ENCODE measurements around the gene PALLD.

The PALLD gene

GRCh38 chr4:168622600-168622999 lies 125.7 kb downstream of the PALLD start:
- DNase-seq (ENCODE audit: low read depth in 2 of 2) = no peak

GRCh38 chr4:168623011-168623410 lies 126.2 kb downstream of the PALLD start:
- no peak for DNase-seq (ENCODE audit: low read depth in 2 of 2)

DNA sequence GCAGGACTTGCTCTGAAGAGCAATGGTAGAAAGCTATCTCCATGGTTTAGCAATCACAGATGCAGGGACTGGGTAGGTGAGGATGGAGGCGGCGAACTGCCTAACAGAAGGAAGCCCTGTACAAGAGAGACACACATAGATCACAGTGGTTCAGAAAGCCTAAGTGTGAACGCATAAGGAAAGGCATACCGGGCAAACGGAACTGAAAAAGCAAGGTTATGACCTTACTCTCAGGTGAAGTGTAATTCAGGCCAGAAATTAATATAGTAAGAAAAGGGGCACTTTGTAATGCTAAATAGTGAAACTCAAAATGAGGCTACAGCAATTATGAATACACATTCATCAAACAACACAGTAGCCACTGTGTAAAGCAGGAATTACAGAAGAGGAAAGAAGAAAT lies 126.6 kb downstream of the PALLD start:
- DNase-seq (ENCODE audit: low read depth in 2 of 2) = no peak

- no peak for DNase-seq (ENCODE audit: low read depth in 2 of 2)
Measured at GRCh38 chr4:168628251-168628650, 131.4 kb downstream of the PALLD start.

DNA sequence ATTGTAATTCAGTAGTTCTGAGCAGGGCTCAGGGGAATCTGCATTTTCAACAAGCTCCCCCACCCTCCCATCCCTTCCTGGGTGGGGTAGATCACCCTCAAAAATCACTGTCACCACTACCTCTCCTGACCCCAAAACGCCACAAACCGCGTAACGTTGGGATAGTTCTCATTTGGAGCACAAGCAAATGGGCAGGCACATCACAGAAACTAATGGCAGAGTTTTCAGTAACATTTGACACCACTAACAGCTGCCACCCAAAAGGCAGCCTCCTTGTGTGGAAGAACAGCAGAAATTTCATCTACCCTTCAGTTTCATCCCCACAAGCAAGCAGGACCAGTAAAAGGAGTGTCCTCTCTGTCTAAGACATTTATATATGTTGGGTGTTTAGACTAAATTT lies 132.7 kb downstream of the PALLD start:
- no peak for DNase-seq (ENCODE audit: low read depth in 2 of 2)

DNA sequence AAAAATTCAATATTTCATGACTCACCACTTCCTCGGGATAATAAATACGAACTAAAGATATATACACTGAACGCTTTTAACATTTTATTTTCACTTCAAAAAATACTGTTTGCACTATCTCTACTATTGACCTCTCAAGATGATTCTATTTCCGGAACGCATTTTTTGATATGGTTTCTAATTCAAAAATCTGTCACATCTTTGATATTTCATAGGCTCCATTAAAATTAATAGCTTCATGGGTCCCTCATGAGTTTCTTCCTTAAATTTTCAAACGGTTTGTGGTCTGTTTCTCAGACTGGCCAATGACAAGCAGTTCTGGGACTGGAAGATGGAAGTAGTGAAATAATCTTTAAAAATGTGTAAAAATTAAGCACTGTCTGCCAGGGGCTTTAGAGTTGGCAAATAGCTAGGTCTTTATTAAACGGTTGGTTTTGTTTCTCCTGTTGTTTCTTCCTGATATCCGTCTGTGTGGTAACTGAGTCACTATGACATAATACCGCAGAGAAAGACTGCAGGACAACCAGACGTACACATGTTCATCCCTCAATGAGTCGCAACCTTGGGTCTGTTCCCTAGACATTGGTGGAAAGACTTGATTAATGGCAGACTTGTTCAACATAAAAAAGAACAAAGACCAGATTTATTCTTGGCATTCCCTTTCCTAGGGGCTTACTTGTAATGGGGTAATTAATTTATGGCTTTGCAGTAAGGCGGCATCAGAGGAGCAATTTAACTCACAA lies 133.8 kb downstream of the PALLD start:
- DNase-seq (ENCODE audit: low read depth in 2 of 2) = no peak

- no peak for DNase-seq (ENCODE audit: low read depth in 2 of 2)
Measured at GRCh38 chr4:168631241-168632162, 134.7 kb downstream of the PALLD start.

DNA sequence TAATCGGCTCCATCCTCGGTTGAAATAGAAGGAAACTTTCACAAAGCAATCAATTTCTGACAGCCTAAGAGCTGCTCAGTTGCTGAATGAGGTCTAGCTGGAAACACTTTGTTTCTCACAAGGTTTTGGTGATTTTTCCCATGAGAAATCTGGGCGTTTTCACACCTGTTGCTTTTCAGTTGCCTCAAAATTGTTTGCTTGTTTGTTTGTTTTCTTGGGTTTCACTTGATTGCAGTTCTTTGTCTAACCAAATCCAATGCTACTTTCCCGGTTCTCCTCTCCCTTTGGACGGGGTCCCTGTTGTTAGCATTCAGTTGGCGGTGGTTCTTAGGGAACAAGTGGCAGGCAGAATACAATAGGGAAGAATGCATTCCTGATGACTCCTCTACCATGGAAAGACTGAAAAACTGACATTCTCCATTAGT lies 135.5 kb downstream of the PALLD start:
- no peak for DNase-seq (ENCODE audit: low read depth in 2 of 2)

DNA sequence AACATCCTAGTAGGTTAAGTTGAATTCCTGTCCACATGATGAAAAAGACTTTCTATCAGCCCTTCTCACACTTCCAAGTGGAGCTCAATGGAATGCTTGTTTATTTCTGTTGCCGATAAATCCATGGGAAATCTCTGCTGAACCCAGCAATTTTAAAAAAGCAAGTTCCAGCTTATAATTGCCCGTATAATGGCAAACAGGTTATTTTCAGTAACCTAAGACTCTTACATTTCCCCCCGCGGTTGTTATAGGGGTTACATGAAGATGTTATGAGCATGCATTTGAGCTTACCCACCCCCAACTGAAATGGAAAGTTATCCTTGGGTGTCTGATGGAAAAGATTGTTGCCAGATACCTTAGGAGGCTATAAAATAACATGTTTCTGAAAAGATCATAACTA lies 136.2 kb downstream of the PALLD start:
- no peak for DNase-seq (ENCODE audit: low read depth in 2 of 2)

DNA sequence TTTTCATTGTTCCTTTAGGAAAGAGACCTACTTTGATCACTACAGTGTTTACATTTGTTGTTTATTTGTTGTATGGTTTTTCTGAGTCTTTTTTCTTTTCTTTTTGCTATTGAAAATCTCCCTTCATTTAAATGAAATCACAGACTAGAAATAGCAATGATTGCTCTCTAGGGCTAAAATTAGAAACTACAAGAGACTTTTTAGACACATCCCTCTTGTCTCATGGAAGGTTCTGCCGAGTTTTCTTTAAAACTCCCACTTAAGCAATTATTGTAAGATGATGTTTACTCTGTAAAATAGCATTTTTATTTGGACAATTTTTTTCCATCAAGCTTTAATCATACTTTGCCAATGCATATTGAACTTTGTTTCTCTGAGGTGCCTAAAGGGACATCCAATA lies 136.6 kb downstream of the PALLD start:
- DNase-seq (ENCODE audit: low read depth in 2 of 2) = no peak

- no peak for DNase-seq (ENCODE audit: low read depth in 2 of 2)
Measured at GRCh38 chr4:168634276-168634802, 137.5 kb downstream of the PALLD start.

- no peak for DNase-seq (ENCODE audit: low read depth in 2 of 2)
Measured at GRCh38 chr4:168636040-168636439, 139.2 kb downstream of the PALLD start.

- DNase-seq (ENCODE audit: low read depth in 2 of 2) = no peak
Measured at GRCh38 chr4:168636506-168637196, 139.8 kb downstream of the PALLD start.

DNA sequence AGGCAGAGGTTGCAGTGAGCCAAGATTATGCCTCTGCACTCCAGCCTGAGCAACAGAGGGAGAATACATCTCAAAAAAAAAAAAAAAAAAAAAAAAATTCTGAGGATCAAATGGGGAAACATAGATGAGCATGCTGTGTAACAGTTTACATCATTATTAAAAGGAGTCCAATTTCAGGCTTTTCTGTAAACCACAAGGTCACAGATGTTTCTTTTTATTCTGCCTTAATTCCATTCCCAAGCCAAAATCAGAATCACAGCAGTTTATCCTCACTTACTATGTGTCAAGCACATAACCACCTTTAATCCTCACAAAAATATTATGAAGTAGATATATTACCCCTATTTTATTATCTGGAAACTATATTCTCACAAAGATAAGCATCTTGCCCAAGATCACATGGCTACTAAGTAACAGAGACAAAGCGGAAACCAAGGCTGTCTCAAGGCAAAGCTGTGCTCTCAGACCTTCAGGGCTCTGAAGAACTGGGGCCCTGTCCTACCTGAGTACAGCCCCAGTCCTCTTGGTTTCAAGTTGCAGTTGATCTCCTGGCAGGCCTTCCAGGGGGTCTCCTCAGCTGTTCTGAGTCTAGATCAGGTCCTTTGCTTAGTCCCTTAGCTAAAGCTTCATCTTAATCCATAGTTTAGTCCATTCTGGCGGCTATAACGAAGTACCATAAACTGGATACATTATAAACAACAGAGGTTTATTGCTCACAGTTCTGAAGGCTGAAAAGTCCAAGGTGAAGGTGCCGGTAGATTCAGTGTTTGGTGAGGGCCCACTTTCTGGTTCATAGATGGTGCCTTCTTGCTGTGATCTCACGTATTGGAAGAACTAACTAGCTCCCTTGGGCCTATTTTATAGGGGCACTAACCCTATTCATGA lies 141.3 kb downstream of the PALLD start:
- no peak for DNase-seq (ENCODE audit: low read depth in 2 of 2)

- no peak for DNase-seq (ENCODE audit: low read depth in 2 of 2)
Measured at GRCh38 chr4:168639914-168640313, 143.1 kb downstream of the PALLD start.

DNA sequence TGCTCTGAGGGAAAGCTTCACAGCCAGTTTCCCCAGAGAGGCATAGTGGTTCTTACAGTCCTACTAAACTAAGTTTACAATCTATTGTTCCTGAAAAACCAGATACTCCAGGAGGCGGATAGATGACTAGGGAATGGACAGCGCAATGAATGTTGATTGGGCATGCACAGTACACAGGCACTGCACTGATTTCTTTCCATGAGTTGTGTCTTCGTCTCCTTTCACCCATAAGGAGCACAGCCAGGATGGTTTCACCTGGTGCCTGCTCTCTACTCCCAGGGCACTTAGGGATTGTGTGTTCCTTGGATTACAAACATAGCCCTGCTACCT lies 144.9 kb downstream of the PALLD start:
- no peak for DNase-seq (ENCODE audit: low read depth in 2 of 2)

DNA sequence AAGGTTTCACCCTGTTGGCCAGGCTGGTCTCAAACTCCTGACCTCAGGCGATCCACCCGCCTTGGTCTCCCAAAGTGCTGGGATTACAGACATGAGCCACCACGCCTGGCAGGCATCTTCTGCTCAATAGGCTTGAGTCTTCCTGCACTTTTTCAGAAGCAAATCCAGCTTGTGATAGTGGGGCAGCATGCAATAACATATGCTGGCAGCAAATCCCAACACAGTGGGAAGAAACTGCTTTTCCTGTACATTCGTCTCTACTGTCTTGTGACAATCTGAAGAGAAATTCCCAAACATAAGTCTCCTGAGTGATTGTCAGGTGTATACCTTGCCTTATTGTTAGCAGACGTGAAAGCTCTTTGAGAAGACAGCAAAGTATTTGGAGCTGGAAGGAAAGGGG lies 145.7 kb downstream of the PALLD start:
- no peak for DNase-seq (ENCODE audit: low read depth in 2 of 2)

DNA sequence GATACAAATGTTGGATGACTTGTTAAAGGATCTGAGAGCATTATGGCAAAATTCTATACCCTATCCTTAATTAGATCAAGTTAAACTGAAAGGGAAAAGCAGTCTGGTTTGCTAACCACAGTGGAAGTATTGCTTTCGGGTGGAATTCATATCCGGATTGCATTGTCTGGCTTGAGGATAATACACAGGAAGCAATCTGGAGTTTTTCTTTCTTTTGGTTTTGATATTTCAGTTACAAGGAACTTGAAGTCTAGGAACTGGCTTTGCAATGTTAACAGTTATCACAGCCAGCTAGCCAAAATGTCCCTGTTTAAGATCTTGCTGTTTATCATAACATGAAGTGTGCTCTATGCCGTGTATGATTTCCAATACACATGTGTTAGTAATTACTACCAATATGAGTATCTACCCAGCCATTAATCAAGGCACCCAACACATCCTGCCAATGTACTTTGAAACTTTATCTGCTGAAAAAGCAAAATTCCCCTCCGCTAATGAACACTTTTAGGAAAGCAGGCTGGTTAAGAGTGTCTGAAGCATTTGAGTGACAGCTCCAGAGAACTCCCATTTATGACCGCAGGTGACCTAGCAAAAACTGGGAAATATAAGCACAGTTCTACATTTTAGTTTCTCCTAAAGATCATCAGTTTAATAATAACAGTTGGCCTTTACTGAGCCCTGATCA lies 146.4 kb downstream of the PALLD start:
- DNase-seq (ENCODE audit: low read depth in 2 of 2) = no peak

GRCh38 chr4:168643796-168644159 lies 146.9 kb downstream of the PALLD start:
- no peak for DNase-seq (ENCODE audit: low read depth in 2 of 2)

- no peak for DNase-seq (ENCODE audit: low read depth in 2 of 2)
Measured at GRCh38 chr4:168646001-168646768, 149.3 kb downstream of the PALLD start.
